ENCODE results near the gene CFAP20DC. TPM values are rescaled to one million over a fixed set of nuclear protein-coding genes. Genes with fewer than 3 reads are reported as not detected.

The CFAP20DC gene
- polyA plus RNA-seq, 2 of the 4 experiments (the other 2 are of a cell fraction): 2.5 to 6.0 TPM

- TF ChIP-seq RCOR1 (IDR thresholded peaks at IDR 0.05; ENCODE audit: low read depth, low read length) (no peak), KDM1A (IDR thresholded peaks at IDR 0.05; ENCODE audit: low read depth) (no peak), CBX8 (IDR thresholded peaks at IDR 0.05) (no peak), JUN (IDR thresholded peaks at IDR 0.05) (no peak), MAFK (IDR thresholded peaks at IDR 0.05; ENCODE audit: partially characterized antibody) (peak; percentile 90), USF2 (IDR thresholded peaks at IDR 0.05) (peak; percentile 48; the same call in 1 of the 2 replicates)
- TF ChIP-seq, protein P1, sequence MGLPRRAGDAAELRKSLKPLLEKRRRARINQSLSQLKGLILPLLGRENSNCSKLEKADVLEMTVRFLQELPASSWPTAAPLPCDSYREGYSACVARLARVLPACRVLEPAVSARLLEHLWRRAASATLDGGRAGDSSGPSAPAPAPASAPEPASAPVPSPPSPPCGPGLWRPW (IDR thresholded peaks at IDR 0.05): no peak
These were observed 51.2 kb downstream of the CFAP20DC start (continued) for GRCh38 chr3:58998476-58999117.

DNA sequence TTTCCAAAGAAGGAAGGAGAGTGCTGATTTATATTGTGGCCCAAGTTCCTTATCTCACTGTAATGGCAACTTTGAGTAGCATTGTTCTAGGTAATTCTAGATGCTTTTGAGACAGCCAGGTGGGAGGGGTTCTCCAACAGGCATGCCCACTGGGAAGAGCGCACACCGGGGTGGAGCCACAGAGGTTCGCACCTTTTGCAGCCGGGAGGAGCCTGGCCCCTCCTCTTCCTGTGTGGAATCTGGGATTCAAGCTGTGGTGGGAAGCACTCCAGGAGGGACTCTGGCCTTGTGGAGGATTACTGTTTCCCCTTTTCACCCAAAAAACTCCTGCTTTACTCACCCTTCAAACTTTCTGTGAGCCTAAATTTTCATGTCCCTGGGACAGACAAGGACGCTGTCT is 53.1 kb downstream of the CFAP20DC start:
- no peak overlapping the region for H3K4me3 ChIP-seq
- peak overlapping the region in 1 of 2 experiments; percentile 39; a peak in 1 of 6 replicates for H3K27ac ChIP-seq
- no peak for ATAC-seq
- no peak for DNase-seq (ENCODE audit: low read depth in 1 of 2, low spot score in 1 of 2)
- ChIA-PET POLR2A (no interaction called here), CTCF (interaction anchor here (0.5 to 1.8 kb wide), 3 partner anchors 18 to 212 kb away, joined by 3 to 7 read pairs (median 3); no protein-coding TSS in a partner anchor)
- no peak for TF ChIP-seq SMC3 (IDR thresholded peaks at IDR 0.05)
- TF ChIP-seq JUN (IDR thresholded peaks at IDR 0.05): no peak
- TF ChIP-seq, protein P2, sequence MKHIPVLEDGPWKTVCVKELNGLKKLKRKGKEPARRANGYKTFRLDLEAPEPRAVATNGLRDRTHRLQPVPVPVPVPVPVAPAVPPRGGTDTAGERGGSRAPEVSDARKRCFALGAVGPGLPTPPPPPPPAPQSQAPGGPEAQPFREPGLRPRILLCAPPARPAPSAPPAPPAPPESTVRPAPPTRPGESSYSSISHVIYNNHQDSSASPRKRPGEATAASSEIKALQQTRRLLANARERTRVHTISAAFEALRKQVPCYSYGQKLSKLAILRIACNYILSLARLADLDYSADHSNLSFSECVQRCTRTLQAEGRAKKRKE (CRISPR knock-in tag; IDR thresholded peaks at IDR 0.05; ENCODE audit: low read depth): no peak
- TF ChIP-seq ZFP36 (IDR thresholded peaks at IDR 0.05; ENCODE audit: borderline replicate concordance, partially characterized antibody): no peak
- TF ChIP-seq FOSL2 (IDR thresholded peaks at IDR 0.05): no peak
- TF ChIP-seq FOSL2 (CRISPR knock-in tag; IDR thresholded peaks at IDR 0.05): no peak
- TF ChIP-seq KDM5A (IDR thresholded peaks at IDR 0.05): no peak
- no peak for TF ChIP-seq RARB (CRISPR knock-in tag; IDR thresholded peaks at IDR 0.05)
- TF ChIP-seq ZNF302 (CRISPR knock-in tag; IDR thresholded peaks at IDR 0.05): no peak
- no peak for TF ChIP-seq NFE2L2 (conservative IDR thresholded peaks at IDR 0.05; ENCODE audit: low read length)
- TF ChIP-seq HOXB5 (CRISPR knock-in tag; IDR thresholded peaks at IDR 0.05): no peak
- TF ChIP-seq EP300 (IDR thresholded peaks at IDR 0.05): no peak
- TF ChIP-seq, protein P3, sequence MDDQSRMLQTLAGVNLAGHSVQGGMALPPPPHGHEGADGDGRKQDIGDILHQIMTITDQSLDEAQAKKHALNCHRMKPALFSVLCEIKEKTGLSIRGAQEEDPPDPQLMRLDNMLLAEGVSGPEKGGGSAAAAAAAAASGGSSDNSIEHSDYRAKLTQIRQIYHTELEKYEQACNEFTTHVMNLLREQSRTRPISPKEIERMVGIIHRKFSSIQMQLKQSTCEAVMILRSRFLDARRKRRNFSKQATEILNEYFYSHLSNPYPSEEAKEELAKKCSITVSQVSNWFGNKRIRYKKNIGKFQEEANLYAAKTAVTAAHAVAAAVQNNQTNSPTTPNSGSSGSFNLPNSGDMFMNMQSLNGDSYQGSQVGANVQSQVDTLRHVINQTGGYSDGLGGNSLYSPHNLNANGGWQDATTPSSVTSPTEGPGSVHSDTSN (IDR thresholded peaks at IDR 0.05): no peak
- H3K4me2 ChIP-seq: no peak overlapping the region
- FAIRE-seq: no peak
- H3K4me1 ChIP-seq: peaks cover 19% of the 10 kb centered on the region
- WGBS (ENCODE audit: missing lambda C conversion rate): 93% methylated on average over 5 of the region's 5 CpGs
- no peaks in the 10 kb centered on the region for H3K9me3 ChIP-seq

DNA sequence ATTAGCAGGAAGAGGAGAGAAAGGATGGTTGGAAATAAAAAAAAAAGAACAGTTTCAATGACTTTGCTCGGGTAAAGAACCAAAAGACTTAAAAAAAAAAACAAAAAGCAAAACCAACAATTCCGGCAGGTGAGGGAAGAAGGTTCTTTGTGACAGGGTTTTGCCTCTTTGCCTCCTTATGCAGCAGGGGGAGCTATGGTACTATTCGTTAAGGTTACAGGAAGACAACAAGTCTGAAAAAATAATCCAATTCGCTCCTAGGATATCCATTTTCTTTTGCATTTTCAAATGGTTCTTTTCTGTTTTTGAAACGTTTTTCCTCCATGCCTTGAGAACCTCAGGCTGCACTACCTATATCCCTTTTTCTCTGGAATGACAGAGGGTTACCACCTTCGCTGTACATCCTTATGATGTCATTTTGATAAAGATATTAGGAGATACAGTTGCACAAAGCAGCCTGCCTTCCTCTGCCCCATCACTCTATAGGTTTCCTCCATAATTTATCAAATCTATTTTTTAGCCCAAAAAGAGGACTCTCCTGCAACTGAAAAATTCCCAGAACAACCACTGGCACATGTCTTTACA is 55.0 kb downstream of the CFAP20DC start:
- TF ChIP-seq FOSB (CRISPR knock-in tag; IDR thresholded peaks at IDR 0.05) (no peak), JUN (IDR thresholded peaks at IDR 0.05) (no peak), CTCF (IDR thresholded peaks at IDR 0.05) (peak; percentile 70), CHD4 (IDR thresholded peaks at IDR 0.05; ENCODE audit: borderline replicate concordance) (no peak), ESRRA (IDR thresholded peaks at IDR 0.05; ENCODE audit: borderline replicate concordance, low read length) (no peak), CHD2 (IDR thresholded peaks at IDR 0.05; ENCODE audit: low read length, partially characterized antibody) (no peak), KDM1A (IDR thresholded peaks at IDR 0.05; ENCODE audit: low read depth) (no peak), EHF (CRISPR knock-in tag; IDR thresholded peaks at IDR 0.05) (no peak), NR3C1 (IDR thresholded peaks at IDR 0.05) (no peak), SMC3 (IDR thresholded peaks at IDR 0.05) (peak; percentile 56), RAD21 (conservative IDR thresholded peaks at IDR 0.05 in 1 of 2, IDR thresholded peaks at IDR 0.05 in 1 of 2) (peak; percentile 77), ZNF302 (CRISPR knock-in tag; IDR thresholded peaks at IDR 0.05) (no peak), HDAC2 (IDR thresholded peaks at IDR 0.05) (no peak), FOSL2 (IDR thresholded peaks at IDR 0.05) (no peak), FOSL2 (CRISPR knock-in tag; IDR thresholded peaks at IDR 0.05) (no peak), SREBF2 (IDR thresholded peaks at IDR 0.05) (no peak), JUNB (IDR thresholded peaks at IDR 0.05) (no peak)
- TF ChIP-seq, protein P4, sequence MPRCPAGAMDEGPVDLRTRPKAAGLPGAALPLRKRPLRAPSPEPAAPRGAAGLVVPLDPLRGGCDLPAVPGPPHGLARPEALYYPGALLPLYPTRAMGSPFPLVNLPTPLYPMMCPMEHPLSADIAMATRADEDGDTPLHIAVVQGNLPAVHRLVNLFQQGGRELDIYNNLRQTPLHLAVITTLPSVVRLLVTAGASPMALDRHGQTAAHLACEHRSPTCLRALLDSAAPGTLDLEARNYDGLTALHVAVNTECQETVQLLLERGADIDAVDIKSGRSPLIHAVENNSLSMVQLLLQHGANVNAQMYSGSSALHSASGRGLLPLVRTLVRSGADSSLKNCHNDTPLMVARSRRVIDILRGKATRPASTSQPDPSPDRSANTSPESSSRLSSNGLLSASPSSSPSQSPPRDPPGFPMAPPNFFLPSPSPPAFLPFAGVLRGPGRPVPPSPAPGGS (IDR thresholded peaks at IDR 0.05): no peak
- H3K4me1 ChIP-seq: peaks cover 19% of the 10 kb centered on the region
- DNase-seq (ENCODE audit: low read depth in 1 of 2, low spot score in 1 of 2): peak; percentile 41 to 67
- peak overlapping the region; percentile 54 for H3K4me2 ChIP-seq
- FAIRE-seq: no peak
- 23% methylated on average over 6 of the region's 6 CpGs for WGBS (ENCODE audit: missing lambda C conversion rate)
- ATAC-seq: peak; percentile 54 to 74; a peak in 4 of 6 replicates
- H3K4me3 ChIP-seq: no peak overlapping the region
- H3K9me3 ChIP-seq: no peaks in the 10 kb centered on the region
- ChIA-PET CTCF (interaction anchor here (0.6 to 1.5 kb wide), 11 partner anchors 8 to 863 kb away, joined by 3 to 12 read pairs (median 4); no protein-coding TSS in a partner anchor), POLR2A (no interaction called here)
- H3K27ac ChIP-seq: no peak overlapping the region

All from A549 (cell line).